HG03442 (cell line): ENCODE data around the gene NUDT22.

Experiments
- ATAC-seq: cut with Tn5 transposase; IDR thresholded peaks from one replicate; pipeline ENCODE4 v1.9.1; 2021; ENCODE audit warnings: mild to moderate bottlenecking, moderate library complexity; ENCODE audit not compliant: unreplicated experiment

Gene NUDT22

DNA sequence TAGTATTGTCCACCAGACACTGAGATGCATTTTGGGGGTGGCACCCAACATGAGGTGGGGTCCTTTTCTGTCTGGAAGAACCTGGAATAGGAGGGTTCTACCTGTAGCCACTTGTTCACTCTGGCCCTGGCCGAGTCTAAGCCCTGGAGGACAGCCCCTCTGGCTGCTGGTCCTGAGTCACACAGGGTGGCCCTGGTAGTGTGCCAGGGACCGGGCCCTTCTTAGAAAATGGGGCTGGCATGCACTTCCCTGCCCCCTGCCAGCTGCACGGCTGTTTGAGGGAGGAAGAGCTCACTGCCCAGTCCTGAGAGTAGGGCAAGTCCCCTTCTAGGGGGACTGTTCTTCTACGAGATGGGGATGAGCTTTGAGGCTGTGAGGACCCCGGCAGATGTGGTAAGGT lies 27.4 kb downstream of the NUDT22 start:
- no peak for ATAC-seq

DNA sequence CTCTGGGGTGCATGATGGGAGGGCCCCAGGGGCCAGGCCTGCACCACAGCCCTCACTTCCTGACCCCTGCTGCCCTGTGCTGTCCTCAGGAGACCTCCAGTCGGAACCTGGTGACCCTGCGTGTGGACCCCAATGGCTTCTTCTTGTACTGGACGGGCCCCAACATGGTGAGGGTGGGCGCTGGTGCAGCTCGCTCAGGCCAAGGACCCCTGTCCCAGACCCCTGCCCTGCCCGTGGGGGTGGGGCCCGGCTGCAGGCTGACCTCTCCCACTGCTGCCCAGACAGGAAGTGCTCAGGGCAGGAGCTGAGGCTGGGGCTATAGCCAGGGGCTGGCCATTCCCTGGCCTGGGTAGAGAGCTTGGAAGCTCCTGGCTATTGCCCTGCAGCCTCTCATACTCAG lies 28.3 kb downstream of the NUDT22 start:
- no peak for ATAC-seq

DNA sequence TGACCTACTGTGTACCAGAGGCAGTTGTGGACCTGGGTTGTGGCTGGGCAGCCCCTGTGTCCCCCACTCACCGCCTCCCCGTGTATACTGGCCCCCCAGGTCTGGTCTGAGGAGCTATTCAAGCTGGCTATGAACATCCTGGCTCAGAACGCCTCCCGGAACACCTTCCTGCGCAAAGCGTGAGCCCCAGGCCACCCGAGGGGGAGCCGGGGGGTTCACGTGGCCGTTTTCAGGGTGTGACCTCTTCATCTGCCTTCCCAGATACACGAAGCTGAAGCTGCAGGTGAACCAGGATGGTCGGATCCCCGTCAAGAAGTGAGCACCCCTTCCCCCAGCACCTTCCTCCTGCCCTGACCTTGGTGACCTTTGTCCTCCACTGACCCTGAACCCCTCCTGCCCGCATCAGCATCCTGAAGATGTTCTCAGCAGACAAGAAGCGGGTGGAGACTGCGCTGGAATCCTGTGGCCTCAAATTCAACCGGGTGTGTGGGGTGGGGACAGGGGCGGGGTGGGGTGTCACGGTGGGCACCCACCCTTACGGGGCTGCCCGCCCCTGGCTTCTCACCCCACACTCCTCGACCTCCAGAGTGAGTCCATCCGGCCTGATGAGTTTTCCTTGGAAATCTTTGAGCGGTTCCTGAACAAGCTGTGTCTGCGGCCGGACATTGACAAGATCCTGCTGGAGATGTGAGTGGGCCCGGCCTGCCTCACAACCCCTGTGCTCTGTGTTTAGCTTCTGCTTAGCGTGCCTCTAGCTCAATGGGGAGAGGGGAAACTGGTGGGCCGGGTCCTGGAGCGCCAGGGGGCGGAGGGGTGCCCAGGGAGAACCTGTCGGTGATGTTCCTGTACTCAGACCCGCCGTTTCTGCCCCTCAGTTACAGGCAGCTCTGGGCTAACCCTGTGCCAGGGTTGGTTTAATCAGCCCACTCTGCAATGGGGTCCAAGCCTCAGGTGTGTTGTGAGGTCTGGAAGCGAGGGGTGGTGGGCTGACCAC lies 29.4 kb downstream of the NUDT22 start:
- no peak for ATAC-seq

DNA sequence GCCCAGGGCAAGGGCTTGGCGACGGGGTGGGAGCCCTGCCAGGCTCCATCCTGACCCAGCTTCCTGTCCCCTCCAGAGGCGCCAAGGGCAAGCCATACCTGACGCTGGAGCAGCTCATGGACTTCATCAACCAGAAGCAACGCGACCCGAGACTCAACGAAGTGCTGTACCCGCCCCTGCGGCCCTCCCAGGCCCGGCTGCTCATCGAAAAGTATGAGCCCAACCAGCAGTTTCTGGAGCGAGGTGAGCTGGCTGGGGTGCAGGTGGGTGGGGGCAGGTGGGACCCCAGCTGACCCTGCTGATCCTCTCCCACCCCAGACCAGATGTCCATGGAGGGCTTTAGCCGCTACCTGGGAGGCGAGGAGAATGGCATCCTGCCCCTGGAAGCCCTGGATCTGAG lies 30.2 kb downstream of the NUDT22 start:
- ATAC-seq = no peak

DNA sequence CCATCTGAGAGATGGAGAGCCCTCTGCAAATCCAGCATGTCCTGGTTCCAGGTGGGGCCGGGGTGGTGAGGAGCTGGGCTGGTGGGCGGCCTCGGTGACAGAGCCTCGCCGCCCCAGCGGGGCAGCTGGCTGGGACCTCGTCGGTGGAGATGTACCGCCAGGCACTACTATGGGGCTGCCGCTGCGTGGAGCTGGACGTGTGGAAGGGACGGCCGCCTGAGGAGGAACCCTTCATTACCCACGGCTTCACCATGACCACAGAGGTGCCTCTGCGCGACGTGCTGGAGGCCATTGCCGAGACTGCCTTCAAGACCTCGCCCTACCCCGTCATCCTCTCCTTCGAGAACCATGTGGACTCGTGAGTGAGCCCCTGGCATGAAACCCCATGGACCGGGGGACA lies 32.3 kb downstream of the NUDT22 start:
- ATAC-seq = no peak

DNA sequence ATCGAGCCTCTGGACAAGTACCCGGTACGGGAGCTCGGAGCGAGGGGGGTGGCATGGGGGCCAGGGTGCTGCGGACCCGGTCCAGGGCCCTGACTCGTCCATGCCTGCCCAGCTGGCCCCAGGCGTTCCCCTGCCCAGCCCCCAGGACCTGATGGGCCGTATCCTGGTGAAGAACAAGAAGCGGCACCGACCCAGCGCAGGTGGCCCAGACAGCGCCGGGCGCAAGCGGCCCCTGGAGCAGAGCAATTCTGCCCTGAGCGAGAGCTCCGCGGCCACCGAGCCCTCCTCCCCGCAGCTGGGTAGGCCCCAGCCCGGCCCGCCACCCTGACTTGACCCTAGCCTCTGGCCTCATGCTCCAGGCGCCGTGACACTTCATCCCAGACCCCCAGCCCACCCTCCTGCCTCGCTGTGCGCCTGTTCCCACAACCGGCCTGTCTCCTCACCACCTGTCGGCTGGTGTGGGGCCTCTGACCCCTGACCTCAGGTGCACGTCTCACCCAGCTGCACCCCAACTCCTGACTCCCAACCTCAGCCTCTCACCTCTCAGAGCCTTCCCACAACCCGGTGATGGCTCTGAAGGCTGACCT lies 33.0 kb downstream of the NUDT22 start:
- no peak for ATAC-seq

DNA sequence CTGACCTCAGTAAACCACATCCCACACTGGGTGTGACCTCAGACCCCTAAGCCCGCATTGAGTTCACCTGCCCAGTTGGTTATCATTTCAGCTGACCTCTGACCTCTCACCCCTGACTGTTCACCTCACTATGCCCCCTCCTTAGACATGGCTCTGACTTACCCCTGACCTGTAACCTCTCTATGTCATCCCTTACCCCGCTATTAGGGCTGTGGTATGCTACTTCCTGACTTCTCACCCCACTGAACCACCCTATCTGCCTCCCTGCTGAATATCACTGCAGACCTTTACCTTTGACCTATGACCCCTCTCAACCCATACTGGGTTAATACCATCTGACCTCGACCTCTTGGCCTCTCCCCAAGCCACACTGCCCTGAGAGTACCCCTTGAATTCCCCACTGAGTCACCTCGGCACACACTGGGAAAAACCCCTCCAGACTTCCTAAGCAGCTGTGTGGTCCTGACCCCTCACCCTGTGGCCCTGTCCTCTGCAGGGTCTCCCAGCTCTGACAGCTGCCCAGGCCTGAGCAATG lies 33.5 kb downstream of the NUDT22 start:
- no peak for ATAC-seq

DNA sequence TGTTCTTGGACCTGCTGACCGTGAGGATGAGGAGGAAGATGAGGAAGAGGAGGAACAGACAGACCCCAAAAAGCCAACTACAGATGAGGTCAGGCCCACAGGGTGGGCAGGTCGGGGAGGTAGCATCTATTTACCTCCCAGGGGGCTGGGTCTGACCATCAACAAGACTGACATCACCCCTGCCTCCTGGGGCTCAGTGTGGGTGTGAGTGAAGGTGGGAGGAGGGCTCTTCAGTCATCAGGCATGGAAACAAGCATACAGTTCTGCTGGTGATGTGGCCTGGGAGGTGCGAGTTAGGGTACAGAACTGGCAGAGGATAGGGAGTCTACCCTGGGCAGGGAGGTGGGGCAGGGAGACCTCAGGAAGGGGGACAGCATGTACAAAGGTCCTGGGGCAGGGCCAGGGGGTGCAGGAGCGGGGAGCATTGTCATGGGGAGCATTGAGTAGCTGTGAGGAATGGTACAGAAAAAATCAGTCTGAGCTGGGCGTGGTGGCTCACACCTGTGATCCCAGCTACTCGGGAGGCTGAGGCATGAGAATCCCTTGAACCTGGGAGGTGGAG lies 34.2 kb downstream of the NUDT22 start:
- ATAC-seq = no peak

DNA sequence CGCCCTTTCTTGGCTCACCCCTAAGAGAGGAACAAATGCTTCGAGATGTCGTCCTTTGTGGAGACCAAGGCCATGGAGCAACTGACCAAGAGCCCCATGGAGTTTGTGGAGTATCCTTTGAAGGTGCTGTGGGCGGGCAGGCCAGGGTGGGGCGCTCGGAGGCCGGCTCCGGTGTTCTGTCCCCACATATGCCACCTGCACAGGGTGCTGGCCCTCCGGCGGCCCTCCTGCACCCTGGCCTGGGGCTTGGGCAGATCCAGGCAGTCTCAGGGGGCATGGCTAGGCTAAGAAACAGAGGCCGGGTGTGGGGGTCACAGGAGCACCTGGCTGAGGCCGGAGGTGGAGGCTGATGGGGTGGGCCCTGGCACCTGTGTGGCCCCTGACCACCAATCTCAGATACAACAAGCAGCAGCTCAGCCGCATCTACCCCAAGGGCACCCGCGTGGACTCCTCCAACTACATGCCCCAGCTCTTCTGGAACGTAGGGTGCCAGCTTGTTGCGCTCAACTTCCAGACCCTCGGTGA lies 35.5 kb downstream of the NUDT22 start:
- ATAC-seq = no peak

DNA sequence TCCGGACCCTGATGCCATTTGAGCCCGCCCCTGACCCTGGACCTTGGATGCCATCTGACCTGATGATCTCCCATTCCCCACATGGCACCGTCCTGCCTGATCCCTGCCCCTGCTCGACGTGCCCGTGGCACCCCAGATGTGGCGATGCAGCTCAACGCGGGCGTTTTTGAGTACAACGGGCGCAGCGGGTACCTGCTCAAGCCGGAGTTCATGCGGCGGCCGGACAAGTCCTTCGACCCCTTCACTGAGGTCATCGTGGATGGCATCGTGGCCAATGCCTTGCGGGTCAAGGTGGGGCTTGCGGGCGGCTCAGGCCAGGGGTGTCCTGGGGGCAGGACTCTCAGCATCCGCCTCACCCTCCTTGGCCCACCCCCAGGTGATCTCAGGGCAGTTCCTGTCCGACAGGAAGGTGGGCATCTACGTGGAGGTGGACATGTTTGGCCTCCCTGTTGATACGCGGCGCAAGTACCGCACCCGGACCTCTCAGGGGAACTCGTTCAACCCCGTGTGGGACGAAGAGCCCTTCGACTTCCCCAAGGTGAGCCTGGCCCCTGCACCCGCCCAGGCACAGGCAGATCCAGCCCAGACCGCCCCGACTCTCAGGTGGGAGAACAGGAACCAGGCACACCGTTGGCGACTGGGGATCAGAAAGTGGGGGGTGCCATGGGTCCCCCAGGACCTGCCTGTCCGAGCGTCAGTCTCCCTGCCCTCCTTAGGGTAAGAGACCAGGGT lies 36.4 kb downstream of the NUDT22 start:
- ATAC-seq = no peak

DNA sequence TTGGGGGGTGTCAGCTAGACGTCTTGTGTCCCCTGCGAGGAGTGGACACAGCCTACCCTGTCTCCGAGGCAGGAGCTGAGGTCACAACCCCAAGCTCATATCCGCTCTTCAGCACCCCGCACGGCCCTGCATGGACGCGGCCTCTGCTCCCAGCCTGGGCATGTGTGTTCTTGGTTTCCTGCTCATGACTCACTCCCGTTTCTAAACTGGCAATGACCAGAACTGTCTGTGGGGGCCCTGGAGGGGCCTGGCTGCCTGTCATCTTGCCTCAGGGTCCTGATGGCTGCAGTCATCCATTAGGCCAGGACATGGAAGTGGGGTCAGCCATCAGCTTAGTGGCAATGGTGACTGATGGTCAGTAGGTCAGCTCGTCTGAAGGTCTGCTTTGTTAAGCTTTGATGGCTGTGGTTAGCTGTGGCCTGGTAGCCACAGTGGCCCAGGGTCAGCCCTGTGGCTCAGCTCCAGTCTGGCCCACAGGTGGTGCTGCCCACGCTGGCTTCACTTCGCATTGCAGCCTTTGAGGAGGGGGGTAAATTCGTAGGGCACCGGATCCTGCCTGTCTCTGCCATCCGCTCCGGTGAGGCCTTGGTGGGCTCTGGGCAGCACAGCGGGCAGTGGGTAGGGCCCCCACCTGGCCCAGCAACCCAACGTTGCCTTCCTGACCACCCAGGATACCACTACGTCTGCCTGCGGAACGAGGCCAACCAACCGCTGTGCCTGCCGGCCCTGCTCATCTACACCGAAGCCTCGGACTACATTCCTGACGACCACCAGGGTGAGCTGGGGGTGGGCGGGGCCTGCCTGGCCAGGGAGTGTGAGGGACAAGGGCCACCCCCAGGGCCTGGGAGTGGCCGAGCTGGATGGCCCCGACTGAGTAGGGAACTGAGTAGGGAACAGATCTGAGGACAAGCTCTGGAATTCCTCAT lies 37.2 kb downstream of the NUDT22 start:
- no peak for ATAC-seq

DNA sequence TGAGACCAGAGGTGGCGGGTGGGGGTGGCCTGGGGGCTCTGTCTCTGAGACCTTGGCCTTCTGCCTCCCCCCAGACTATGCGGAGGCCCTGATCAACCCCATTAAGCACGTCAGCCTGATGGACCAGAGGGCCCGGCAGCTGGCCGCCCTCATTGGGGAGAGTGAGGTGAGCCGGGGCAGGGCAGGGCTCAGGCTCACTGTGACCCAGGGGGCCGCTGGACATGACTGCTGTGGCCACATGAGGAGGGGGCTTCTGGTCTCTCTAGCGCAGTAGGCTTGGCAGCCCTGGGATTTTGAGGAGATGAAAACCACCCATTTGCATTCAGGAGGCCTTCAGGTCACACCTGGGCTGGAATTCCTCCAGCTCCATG lies 37.9 kb downstream of the NUDT22 start:
- no peak for ATAC-seq

DNA sequence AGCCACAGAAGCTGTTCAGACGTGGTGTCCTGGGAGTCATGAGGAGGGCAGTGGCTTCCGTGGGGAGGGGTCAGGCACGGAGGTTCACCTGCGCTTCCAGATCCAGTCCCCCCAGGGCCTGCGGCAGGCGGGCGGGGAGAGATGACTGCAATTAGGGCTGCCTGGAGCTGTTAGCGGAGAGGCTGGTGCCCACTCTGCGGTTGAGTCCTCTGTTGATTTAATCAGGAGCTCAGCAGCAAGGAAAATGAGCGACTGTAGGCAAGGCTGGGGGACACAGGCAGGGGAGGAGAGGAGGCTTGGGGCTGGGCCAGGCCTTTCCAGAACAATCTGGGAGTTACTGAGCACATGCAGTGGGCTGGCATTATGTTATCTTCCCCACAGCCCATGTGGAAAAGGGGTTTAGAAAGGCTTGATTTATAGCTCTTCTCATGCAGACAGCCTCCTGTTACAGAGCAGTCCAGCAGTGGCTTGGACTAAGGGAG lies 38.3 kb downstream of the NUDT22 start:
- no peak for ATAC-seq

DNA sequence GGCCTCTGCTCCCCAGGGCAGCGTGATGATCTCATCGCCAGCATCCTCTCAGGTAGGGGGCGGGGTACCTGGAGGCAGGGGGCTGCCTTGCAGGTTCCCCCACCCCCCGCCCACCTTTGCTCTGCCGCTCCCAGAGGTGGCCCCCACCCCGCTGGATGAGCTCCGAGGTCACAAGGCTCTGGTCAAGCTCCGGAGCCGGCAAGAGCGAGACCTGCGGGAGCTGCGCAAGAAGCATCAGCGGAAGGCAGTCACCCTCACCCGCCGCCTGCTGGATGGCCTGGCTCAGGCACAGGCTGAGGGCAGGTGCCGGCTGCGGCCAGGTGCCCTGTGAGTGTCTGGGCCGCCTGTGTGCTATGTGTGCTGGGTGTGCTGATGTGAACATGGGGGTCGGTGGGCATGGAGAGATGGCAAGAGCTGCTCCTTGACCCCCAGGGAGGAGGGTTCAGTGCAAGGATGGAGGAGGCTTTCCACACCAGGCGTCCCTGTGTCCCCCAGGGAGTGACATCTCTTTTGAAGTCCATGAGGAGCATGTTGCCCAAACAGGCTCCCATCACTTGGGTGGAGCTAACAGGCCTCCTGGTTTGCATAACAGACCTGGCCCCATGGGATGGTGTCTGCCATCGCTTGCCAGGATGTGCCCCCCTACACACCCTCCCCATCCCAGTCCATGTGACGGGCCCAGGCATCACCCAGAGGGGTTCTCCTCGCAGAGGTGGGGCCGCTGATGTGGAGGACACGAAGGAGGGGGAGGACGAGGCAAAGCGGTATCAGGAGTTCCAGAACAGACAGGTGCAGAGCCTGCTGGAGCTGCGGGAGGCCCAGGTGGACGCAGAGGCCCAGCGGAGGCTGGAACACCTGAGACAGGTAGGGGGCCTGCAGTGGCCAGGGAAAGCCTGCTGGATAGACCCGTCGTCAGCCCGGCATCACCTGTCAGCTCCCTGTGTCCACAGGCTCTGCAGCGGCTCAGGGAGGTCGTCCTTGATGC lies 39.4 kb downstream of the NUDT22 start:
- ATAC-seq = no peak

DNA sequence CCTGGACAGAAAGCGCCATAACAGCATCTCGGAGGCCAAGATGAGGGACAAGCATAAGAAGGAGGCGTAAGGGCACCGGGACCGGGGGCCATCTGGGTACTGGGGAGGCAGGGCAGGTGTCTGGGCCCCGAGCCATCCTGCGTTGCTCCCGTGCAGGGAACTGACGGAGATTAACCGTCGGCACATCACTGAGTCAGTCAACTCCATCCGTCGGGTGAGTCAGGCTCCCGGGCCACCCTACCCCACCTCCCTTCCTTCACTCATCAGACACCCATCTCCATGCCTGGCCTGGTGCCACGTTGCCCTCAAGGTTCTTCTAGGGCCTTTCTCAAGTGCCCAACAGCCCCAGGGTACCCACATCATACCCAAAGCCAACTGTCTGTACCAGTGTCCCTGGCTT lies 40.3 kb downstream of the NUDT22 start:
- no peak for ATAC-seq

DNA sequence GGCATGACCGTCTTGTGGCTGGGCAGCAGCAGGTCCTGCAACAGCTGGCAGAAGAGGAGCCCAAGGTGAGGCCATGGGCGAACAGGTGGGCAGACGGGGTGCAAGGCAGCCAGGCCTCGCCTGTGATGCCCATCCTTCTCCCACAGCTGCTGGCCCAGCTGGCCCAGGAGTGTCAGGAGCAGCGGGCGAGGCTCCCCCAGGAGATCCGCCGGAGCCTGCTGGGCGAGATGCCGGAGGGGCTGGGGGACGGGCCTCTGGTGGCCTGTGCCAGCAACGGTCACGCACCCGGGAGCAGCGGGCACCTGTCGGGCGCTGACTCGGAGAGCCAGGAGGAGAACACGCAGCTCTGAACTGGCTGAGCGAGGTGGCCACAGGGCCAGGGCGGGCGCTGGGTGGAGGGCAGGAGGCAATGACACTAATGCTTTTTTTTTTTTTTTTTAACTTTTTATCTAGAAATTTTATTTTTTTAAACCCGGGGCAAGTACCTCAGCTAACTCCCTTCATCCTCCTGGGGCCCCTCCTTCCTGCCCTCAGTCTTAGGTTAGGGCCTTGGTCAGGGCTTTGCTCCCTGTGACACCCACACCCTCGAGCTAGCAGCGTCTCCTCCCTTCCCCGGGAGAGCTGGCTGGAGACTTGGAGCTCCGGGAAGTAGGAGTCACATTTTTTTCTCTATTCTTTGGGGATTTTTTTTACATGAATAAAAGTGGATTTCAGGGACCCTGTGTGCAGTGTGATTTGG lies 41.3 kb downstream of the NUDT22 start:
- no peak for ATAC-seq

DNA sequence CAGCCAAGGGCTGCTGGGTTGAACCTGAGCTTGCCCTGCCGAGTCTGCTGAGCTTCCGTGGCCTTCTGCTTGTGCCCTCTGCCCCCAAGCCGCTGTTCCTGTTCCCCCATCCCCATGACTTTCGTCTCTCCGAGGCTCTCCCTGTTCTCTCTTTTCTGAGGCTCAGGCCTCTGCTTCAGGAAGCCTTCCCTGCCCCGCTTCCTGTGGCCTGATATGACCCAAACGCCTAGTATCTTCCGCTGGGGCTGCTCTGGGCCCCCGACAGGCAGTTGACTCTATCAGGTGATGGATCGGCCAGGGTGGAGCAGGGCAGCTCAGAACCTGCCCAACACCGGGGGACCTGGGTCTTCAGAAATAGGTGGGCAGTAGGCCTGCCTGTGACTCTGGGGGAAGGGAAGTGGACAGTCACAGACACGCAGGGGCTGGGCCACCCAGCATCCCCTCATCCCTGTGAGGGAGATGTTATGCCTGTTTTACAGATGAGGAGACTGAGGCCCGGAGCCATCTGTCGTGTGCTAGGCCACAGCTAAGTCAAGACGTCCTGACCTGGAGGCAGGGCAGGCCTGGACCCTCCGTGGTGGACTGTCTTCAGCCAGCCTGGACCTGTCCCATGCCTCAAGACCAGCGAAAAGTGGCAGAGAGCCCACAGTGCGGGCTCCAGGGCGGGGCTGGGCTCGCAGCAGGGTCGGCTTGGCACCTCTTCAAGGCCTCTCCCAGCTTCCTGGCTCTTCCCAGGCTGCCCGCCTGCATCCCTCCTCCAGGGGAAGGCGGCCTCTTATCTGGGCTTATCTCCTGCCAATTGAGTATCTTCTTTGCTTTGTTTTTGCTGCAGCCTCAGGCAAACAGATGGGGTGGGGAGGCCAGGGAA lies 42.2 kb downstream of the NUDT22 start:
- no peak for ATAC-seq
